Muscle of leg (tissue), 11 donors: ENCODE measurements around the gene ASAP2. TPM values are rescaled to one million over a fixed set of nuclear protein-coding genes. Genes with fewer than 3 reads are reported as not detected.
A peak's percentile ranks its signal among the peaks of the same experiment; 100 is the strongest.
"Not testable (repeated sequence)": the region's sequence is repeated elsewhere in the genome, so short reads cannot be mapped to it uniquely, and the experiment has no call there.

Experiments
- DNase-seq: peaks from one replicate; pipeline ENCODE4 v3.0.0; 2013
- H3K27ac ChIP-seq: one replicate; pipeline ENCODE4 v1.5.1; 2013; ENCODE audit warnings: mild to moderate bottlenecking, low read length, control low read depth
- H3K27me3 ChIP-seq: one replicate; pipeline ENCODE4 v1.6.1; 2013; ENCODE audit warnings: low read length; ENCODE audit not compliant: control insufficient read depth, insufficient read depth
- H3K36me3 ChIP-seq: one replicate; pipeline ENCODE4 v1.6.1; 2013; ENCODE audit warnings: low read length; ENCODE audit not compliant: control insufficient read depth, insufficient read depth
- H3K4me1 ChIP-seq: one replicate; pipeline ENCODE4 v1.6.1; 2013; ENCODE audit warnings: low read length; ENCODE audit not compliant: control insufficient read depth, insufficient read depth
- H3K4me3 ChIP-seq: one replicate; pipeline ENCODE4 v1.5.1; 2013; ENCODE audit warnings: low read length, control low read depth
- H3K9me3 ChIP-seq: replicated peaks from 2 replicates; pipeline ENCODE4 v1.6.1; 2013; ENCODE audit warnings: low read depth, low read length; ENCODE audit not compliant: control insufficient read depth
- WGBS: methylation state at CpG from one replicate; pipeline ENCODE4 v1.1.5; 2013; ENCODE audit warnings: missing lambda C conversion rate; ENCODE audit not compliant: insufficient coverage; 5-methylcytosine and 5-hydroxymethylcytosine counted together
- polyA plus RNA-seq, 8 donors: library from polyadenylated mRNA; unstranded; fragments of 120-200 nt; gene quantifications; one replicate each; pipeline versions ENCODE4 v1.2.1 to v1.2.3, GENCODE V29; 2013; ENCODE audit warnings: inconsistent platforms in 1 of 8, low replicate concordance in 1 of 8; ENCODE audit not compliant: insufficient read length in 8 of 8, insufficient read depth in 1 of 8
- total RNA-seq: library from RNA; stranded (reverse); fragments of 120-200 nt; gene quantifications from one replicate; pipeline ENCODE4 v1.2.4, GENCODE V29; 2013

The ASAP2 gene
- total and polyA plus RNA-seq, 9 donors = 12.1 to 30.8 (median 19.4) TPM

- H3K9me3 ChIP-seq = no peaks in the 10 kb centered on the region
- H3K4me1 ChIP-seq = peaks cover 29% of the 10 kb centered on the region
- no peak overlapping the region for H3K4me3 ChIP-seq
- DNase-seq = no peak
- WGBS = 29% methylated on average over 1 of the region's 2 CpGs
- no peaks in the 10 kb centered on the region for H3K36me3 ChIP-seq
- H3K27ac ChIP-seq = no peak overlapping the region
- H3K27me3 ChIP-seq = no peaks in the 10 kb centered on the region
These were observed 3.4 kb downstream of the ASAP2 start for GRCh38 chr2:9210030-9210429.

GRCh38 chr2:9211496-9211895 lies 4.9 kb downstream of the ASAP2 start:
- H3K9me3 ChIP-seq = no peaks in the 10 kb centered on the region
- peaks cover 24% of the 10 kb centered on the region for H3K4me1 ChIP-seq
- H3K27ac ChIP-seq = peak overlapping the region; percentile 16
- no peak overlapping the region for H3K4me3 ChIP-seq
- no CpG with 5 or more reads among the region's 4 CpGs for WGBS
- H3K27me3 ChIP-seq = no peaks in the 10 kb centered on the region
- H3K36me3 ChIP-seq = no peaks in the 10 kb centered on the region
- DNase-seq = peak; percentile 85

- WGBS = 90% methylated on average over 8 of the region's 9 CpGs
- Histone ChIP-seq H3K27me3 (no peaks in the 10 kb centered on the region), H3K4me1 (peaks cover 24% of the 10 kb centered on the region), H3K9me3 (no peaks in the 10 kb centered on the region), H3K36me3 (no peaks in the 10 kb centered on the region), H3K4me3 (no peak overlapping the region), H3K27ac (peak overlapping the region; percentile 16)
- no peak for DNase-seq
These were observed 5.5 kb downstream of the ASAP2 start for GRCh38 chr2:9212010-9212635.

GRCh38 chr2:9212661-9213411 lies 6.2 kb downstream of the ASAP2 start:
- no peaks in the 10 kb centered on the region for H3K36me3 ChIP-seq
- H3K27me3 ChIP-seq = no peaks in the 10 kb centered on the region
- H3K4me1 ChIP-seq = peaks cover 21% of the 10 kb centered on the region
- 68% methylated on average over 11 of the region's 19 CpGs for WGBS
- no peaks in the 10 kb centered on the region for H3K9me3 ChIP-seq
- no peak for DNase-seq
- H3K4me3 ChIP-seq = no peak overlapping the region
- peak overlapping the region; percentile 22 for H3K27ac ChIP-seq

GRCh38 chr2:9213477-9214051 lies 7.0 kb downstream of the ASAP2 start:
- no peak overlapping the region for H3K27ac ChIP-seq
- no peaks in the 10 kb centered on the region for H3K27me3 ChIP-seq
- no peak overlapping the region for H3K4me3 ChIP-seq
- H3K9me3 ChIP-seq = no peaks in the 10 kb centered on the region
- 89% methylated on average over 1 of the region's 2 CpGs for WGBS
- no peak for DNase-seq
- no peaks in the 10 kb centered on the region for H3K36me3 ChIP-seq
- peaks cover 19% of the 10 kb centered on the region for H3K4me1 ChIP-seq

- H3K27me3 ChIP-seq = no peaks in the 10 kb centered on the region
- no peaks in the 10 kb centered on the region for H3K9me3 ChIP-seq
- no peak overlapping the region for H3K27ac ChIP-seq
- DNase-seq = no peak
- peaks cover 19% of the 10 kb centered on the region for H3K4me1 ChIP-seq
- no peak overlapping the region for H3K4me3 ChIP-seq
- H3K36me3 ChIP-seq = no peaks in the 10 kb centered on the region
- WGBS = 83% methylated on average over 5 of the region's 8 CpGs
These were observed 8.3 kb downstream of the ASAP2 start for GRCh38 chr2:9214873-9215272.

- H3K4me3 ChIP-seq = no peak overlapping the region
- 81% methylated on average over 4 of the region's 4 CpGs for WGBS
- no peaks in the 10 kb centered on the region for H3K36me3 ChIP-seq
- no peak overlapping the region for H3K27ac ChIP-seq
- peaks cover 19% of the 10 kb centered on the region for H3K4me1 ChIP-seq
- H3K9me3 ChIP-seq = no peaks in the 10 kb centered on the region
- no peak for DNase-seq
- no peaks in the 10 kb centered on the region for H3K27me3 ChIP-seq
These were observed 9.1 kb downstream of the ASAP2 start for GRCh38 chr2:9215680-9216079.

GRCh38 chr2:9216143-9216542 lies 9.5 kb downstream of the ASAP2 start:
- H3K4me3 ChIP-seq, H3K27me3 ChIP-seq, H3K9me3 ChIP-seq, H3K27ac ChIP-seq, DNase-seq, H3K36me3 ChIP-seq: not testable (repeated sequence)
- peaks cover 19% of the 10 kb centered on the region for H3K4me1 ChIP-seq
- WGBS = no CpG with 5 or more reads among the region's 2 CpGs

- Histone ChIP-seq H3K9me3 (no peaks in the 10 kb centered on the region), H3K4me1 (peaks cover 11% of the 10 kb centered on the region), H3K27me3 (no peaks in the 10 kb centered on the region), H3K27ac (no peak overlapping the region), H3K36me3 (no peaks in the 10 kb centered on the region), H3K4me3 (no peak overlapping the region)
- no peak for DNase-seq
- WGBS = 95% methylated on average over 4 of the region's 7 CpGs
These were observed 11.5 kb downstream of the ASAP2 start for GRCh38 chr2:9217838-9218770.

- 87% methylated on average over 3 of the region's 4 CpGs for WGBS
- no peak for DNase-seq
- no peaks in the 10 kb centered on the region for H3K27me3 ChIP-seq
- H3K36me3 ChIP-seq = no peaks in the 10 kb centered on the region
- no peak overlapping the region for H3K4me3 ChIP-seq
- no peak overlapping the region for H3K27ac ChIP-seq
- no peaks in the 10 kb centered on the region for H3K9me3 ChIP-seq
- H3K4me1 ChIP-seq = peaks cover 2% of the 10 kb centered on the region
These were observed 12.4 kb downstream of the ASAP2 start for GRCh38 chr2:9219027-9219445.
